ENCODE results near the gene FBXL12. TPM values are rescaled to one million over a fixed set of nuclear protein-coding genes. Genes with fewer than 3 reads are reported as not detected.

The FBXL12 gene
- total and polyA plus RNA-seq, 2 experiments from 2014 or later: 23.5 to 25.4 TPM

GRCh38 chr19:9862938-9863337, 44.1 kb upstream of the FBXL12 start:
- TF ChIP-seq CTCF (conservative IDR thresholded peaks at IDR 0.05; ENCODE audit: low read depth in 2 of 2) (no peak), JUNB (IDR thresholded peaks at IDR 0.05; ENCODE audit: unreplicated experiment) (no peak), CREB1 (CRISPR knock-in tag; IDR thresholded peaks at IDR 0.05; ENCODE audit: low read depth) (no peak), NANOG (IDR thresholded peaks at IDR 0.05; ENCODE audit: borderline replicate concordance) (no peak)
- ATAC-seq (no peak), DNase-seq (ENCODE audit: low spot score) (no peak)
- H3K4me1 Mint-ChIP-seq: peaks cover 5% of the 10 kb centered on the region; the same call in 2 of the 3 replicates
- no peak overlapping the region for H3K27ac Mint-ChIP-seq
- Histone ChIP-seq H3K36me3 (ENCODE audit: insufficient read depth) (no peaks in the 10 kb centered on the region), H4K20me1 (replicated peaks; ENCODE audit: insufficient read depth) (peaks cover 9% of the 10 kb centered on the region; the same call in 1 of the 2 replicates), H3K27me3 (ENCODE audit: insufficient read depth) (no peaks in the 10 kb centered on the region), H3K4me1 (ENCODE audit: insufficient read depth) (peaks cover 11% of the 10 kb centered on the region; the same call in 1 of the 2 replicates), H2AFZ (no peak overlapping the region), H3K79me2 (replicated peaks; ENCODE audit: insufficient read depth) (no peaks in the 10 kb centered on the region; the same call in 1 of the 2 replicates), H3F3A (replicated peaks; ENCODE audit: low read depth) (0 out of 2 replicates have a peak, but pooled peaks cover 6% of the 10 kb centered on the region), H3K9me2 (ENCODE audit: insufficient read depth) (no peaks in the 10 kb centered on the region), H3K4me3 (no peak overlapping the region), H3K4me2 (no peak overlapping the region), H3K27ac (ENCODE audit: low read depth) (no peak overlapping the region)
- H3K27me3 Mint-ChIP-seq (ENCODE audit: insufficient read depth, low read depth, poor library complexity): peaks cover 16% of the 10 kb centered on the region
- no peak overlapping the region for H3K4me3 Mint-ChIP-seq
- H3K9me3 Mint-ChIP-seq: no peaks in the 10 kb centered on the region
- H3K36me3 Mint-ChIP-seq (ENCODE audit: low read depth): peaks cover 13% of the 10 kb centered on the region; the same call in 1 of the 3 replicates

- peaks cover 16% of the 10 kb centered on the region for H3K27me3 Mint-ChIP-seq (ENCODE audit: insufficient read depth, low read depth, poor library complexity)
- no peak overlapping the region for H3K27ac Mint-ChIP-seq
- ATAC-seq: no peak
- TF ChIP-seq ZNF331 (CRISPR knock-in tag; IDR thresholded peaks at IDR 0.05; ENCODE audit: low read depth) (no peak), JUNB (IDR thresholded peaks at IDR 0.05; ENCODE audit: unreplicated experiment) (no peak), NANOG (IDR thresholded peaks at IDR 0.05; ENCODE audit: borderline replicate concordance) (no peak), EZH2 (IDR thresholded peaks at IDR 0.05; ENCODE audit: low read depth, unreplicated experiment) (no peak), STAT1 (IDR thresholded peaks at IDR 0.05; ENCODE audit: unreplicated experiment) (no peak), CTCF (conservative IDR thresholded peaks at IDR 0.05; ENCODE audit: low read depth in 2 of 2) (no peak), EZH2phosphoT487 (IDR thresholded peaks at IDR 0.05; ENCODE audit: unreplicated experiment) (no peak)
- TF ChIP-seq, protein P1, sequence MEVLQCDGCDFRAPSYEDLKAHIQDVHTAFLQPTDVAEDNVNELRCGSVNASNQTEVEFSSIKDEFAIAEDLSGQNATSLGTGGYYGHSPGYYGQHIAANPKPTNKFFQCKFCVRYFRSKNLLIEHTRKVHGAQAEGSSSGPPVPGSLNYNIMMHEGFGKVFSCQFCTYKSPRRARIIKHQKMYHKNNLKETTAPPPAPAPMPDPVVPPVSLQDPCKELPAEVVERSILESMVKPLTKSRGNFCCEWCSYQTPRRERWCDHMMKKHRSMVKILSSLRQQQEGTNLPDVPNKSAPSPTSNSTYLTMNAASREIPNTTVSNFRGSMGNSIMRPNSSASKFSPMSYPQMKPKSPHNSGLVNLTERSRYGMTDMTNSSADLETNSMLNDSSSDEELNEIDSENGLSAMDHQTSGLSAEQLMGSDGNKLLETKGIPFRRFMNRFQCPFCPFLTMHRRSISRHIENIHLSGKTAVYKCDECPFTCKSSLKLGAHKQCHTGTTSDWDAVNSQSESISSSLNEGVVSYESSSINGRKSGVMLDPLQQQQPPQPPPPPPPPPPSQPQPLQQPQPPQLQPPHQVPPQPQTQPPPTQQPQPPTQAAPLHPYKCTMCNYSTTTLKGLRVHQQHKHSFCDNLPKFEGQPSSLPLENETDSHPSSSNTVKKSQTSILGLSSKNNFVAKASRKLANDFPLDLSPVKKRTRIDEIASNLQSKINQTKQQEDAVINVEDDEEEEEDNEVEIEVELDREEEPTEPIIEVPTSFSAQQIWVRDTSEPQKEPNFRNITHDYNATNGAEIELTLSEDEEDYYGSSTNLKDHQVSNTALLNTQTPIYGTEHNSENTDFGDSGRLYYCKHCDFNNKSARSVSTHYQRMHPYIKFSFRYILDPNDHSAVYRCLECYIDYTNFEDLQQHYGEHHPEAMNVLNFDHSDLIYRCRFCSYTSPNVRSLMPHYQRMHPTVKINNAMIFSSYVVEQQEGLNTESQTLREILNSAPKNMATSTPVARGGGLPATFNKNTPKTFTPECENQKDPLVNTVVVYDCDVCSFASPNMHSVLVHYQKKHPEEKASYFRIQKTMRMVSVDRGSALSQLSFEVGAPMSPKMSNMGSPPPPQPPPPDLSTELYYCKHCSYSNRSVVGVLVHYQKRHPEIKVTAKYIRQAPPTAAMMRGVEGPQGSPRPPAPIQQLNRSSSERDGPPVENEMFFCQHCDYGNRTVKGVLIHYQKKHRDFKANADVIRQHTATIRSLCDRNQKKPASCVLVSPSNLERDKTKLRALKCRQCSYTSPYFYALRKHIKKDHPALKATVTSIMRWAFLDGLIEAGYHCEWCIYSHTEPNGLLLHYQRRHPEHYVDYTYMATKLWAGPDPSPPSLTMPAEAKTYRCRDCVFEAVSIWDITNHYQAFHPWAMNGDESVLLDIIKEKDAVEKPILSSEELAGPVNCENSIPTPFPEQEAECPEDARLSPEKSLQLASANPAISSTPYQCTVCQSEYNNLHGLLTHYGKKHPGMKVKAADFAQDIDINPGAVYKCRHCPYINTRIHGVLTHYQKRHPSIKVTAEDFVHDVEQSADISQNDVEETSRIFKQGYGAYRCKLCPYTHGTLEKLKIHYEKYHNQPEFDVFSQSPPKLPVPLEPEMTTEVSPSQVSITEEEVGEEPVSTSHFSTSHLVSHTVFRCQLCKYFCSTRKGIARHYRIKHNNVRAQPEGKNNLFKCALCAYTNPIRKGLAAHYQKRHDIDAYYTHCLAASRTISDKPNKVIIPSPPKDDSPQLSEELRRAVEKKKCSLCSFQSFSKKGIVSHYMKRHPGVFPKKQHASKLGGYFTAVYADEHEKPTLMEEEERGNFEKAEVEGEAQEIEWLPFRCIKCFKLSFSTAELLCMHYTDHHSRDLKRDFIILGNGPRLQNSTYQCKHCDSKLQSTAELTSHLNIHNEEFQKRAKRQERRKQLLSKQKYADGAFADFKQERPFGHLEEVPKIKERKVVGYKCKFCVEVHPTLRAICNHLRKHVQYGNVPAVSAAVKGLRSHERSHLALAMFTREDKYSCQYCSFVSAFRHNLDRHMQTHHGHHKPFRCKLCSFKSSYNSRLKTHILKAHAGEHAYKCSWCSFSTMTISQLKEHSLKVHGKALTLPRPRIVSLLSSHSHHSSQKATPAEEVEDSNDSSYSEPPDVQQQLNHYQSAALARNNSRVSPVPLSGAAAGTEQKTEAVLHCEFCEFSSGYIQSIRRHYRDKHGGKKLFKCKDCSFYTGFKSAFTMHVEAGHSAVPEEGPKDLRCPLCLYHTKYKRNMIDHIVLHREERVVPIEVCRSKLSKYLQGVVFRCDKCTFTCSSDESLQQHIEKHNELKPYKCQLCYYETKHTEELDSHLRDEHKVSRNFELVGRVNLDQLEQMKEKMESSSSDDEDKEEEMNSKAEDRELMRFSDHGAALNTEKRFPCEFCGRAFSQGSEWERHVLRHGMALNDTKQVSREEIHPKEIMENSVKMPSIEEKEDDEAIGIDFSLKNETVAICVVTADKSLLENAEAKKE (CRISPR knock-in tag; IDR thresholded peaks at IDR 0.05): no peak
Observed at GRCh38 chr19:9861503-9861902, 42.6 kb upstream of the FBXL12 start.

More at GRCh38 chr19:9861503-9861902, 42.6 kb upstream of the FBXL12 start:
- H4K20me1 ChIP-seq (replicated peaks; ENCODE audit: insufficient read depth): peaks cover 9% of the 10 kb centered on the region; the same call in 1 of the 2 replicates
- no peaks in the 10 kb centered on the region; the same call in 1 of the 2 replicates for H3K79me2 ChIP-seq (replicated peaks; ENCODE audit: insufficient read depth)
- H2AFZ ChIP-seq: no peak overlapping the region
- H3K36me3 ChIP-seq (ENCODE audit: insufficient read depth): no peaks in the 10 kb centered on the region; the same call in 1 of the 2 replicates
- no peaks in the 10 kb centered on the region for H3K27me3 ChIP-seq (ENCODE audit: insufficient read depth)
- H3K4me3 ChIP-seq: no peak overlapping the region
- Mint-ChIP-seq H3K4me1 (peaks cover 5% of the 10 kb centered on the region; the same call in 2 of the 3 replicates), H3K9me3 (no peaks in the 10 kb centered on the region), H3K4me3 (no peak overlapping the region), H3K36me3 (ENCODE audit: low read depth) (peaks cover 26% of the 10 kb centered on the region; the same call in 2 of the 3 replicates)
- DNase-seq (ENCODE audit: low spot score): no peak
- no peaks in the 10 kb centered on the region for H3K9me2 ChIP-seq (ENCODE audit: insufficient read depth)
- H3K4me2 ChIP-seq: no peak overlapping the region
- 0 out of 2 replicates have a peak, but pooled peaks cover 3% of the 10 kb centered on the region for H3F3A ChIP-seq (replicated peaks; ENCODE audit: low read depth)
- H3K27ac ChIP-seq (ENCODE audit: low read depth): no peak overlapping the region
- H3K4me1 ChIP-seq (ENCODE audit: insufficient read depth): peaks cover 11% of the 10 kb centered on the region; the same call in 1 of the 2 replicates

All from GM23338 (cell line).